Activated T-cell treated with anti-CD3 and anti-CD28 coated beads, Interleukin-2, amount 50 U/mL, for 4 hours (primary cell): ENCODE results near the gene CNPPD1. TPM values are rescaled to one million over a fixed set of nuclear protein-coding genes. Genes with fewer than 3 reads are reported as not detected.
A peak's percentile ranks its signal among the peaks of the same experiment; 100 is the strongest.

Source experiments
- ATAC-seq, 2 donors: fragments of 200-7000 bp; cut with Tn5 transposase; one replicate each; pipeline ENCODE4 v1.10.0; 2021
- DNase-seq: peaks from one replicate; pipeline ENCODE4 v3.0.0-alpha.2; 2020
- H3K27me3 Mint-ChIP-seq: one replicate; pipeline ENCODE4 v1.8.0; 2021; ENCODE audit warnings: low read depth, mixed read lengths
- H3K36me3 Mint-ChIP-seq: one replicate; pipeline ENCODE4 v1.8.0; 2022; ENCODE audit warnings: mixed read lengths; ENCODE audit not compliant: insufficient read depth
- H3K4me1 Mint-ChIP-seq: one replicate; pipeline ENCODE4 v1.8.0; 2021; ENCODE audit warnings: low read depth, mixed read lengths
- H3K4me3 Mint-ChIP-seq: one replicate; pipeline ENCODE4 v1.8.0; 2021; ENCODE audit warnings: mild to moderate bottlenecking, moderate library complexity, mixed read lengths
- H3K9me3 Mint-ChIP-seq: one replicate; pipeline ENCODE4 v1.8.0; 2021; ENCODE audit warnings: mixed read lengths
- total RNA-seq, 3 donors: library from RNA; stranded (reverse); gene quantifications; one replicate each; pipeline ENCODE4 v1.2.1, GENCODE V29; 2021

CNPPD1 gene
- total RNA-seq, 3 donors from 2014 or later: 66.8 to 78.9 (median 72.7) TPM

GRCh38 chr2:219165058-219165911 is 11.4 kb downstream of the CNPPD1 start:
- no peaks in the 10 kb centered on the region for H3K9me3 Mint-ChIP-seq
- H3K4me3 Mint-ChIP-seq: no peak overlapping the region
- H3K4me1 Mint-ChIP-seq: peaks cover 10% of the 10 kb centered on the region
- H3K36me3 Mint-ChIP-seq: peaks cover 4% of the 10 kb centered on the region
- no peak for DNase-seq
- ATAC-seq: no peak
- H3K27me3 Mint-ChIP-seq: no peaks in the 10 kb centered on the region

- H3K4me3 Mint-ChIP-seq: no peak overlapping the region
- H3K27me3 Mint-ChIP-seq: no peaks in the 10 kb centered on the region
- peaks cover 18% of the 10 kb centered on the region for H3K4me1 Mint-ChIP-seq
- no peaks in the 10 kb centered on the region for H3K9me3 Mint-ChIP-seq
- no peak for DNase-seq
- no peak for ATAC-seq
- peaks cover 5% of the 10 kb centered on the region for H3K36me3 Mint-ChIP-seq
Observed at GRCh38 chr2:219163156-219163555, 13.6 kb downstream of the CNPPD1 start.

GRCh38 chr2:219161097-219161496 is 15.6 kb downstream of the CNPPD1 start:
- no peaks in the 10 kb centered on the region for H3K27me3 Mint-ChIP-seq

GRCh38 chr2:219160186-219161017 is 16.3 kb downstream of the CNPPD1 start, which contains the start of gene NHEJ1:
Gene NHEJ1, minus strand, starts transcription at chr2:219160815. Its CDS starts 2,453 bp downstream, at chr2:219158362.
- H3K9me3 Mint-ChIP-seq: no peaks in the 10 kb centered on the region
- no peaks in the 10 kb centered on the region for H3K27me3 Mint-ChIP-seq
- H3K4me3 Mint-ChIP-seq: peak within 1 kb of the TSS; percentile 87
- peaks cover 18% of the 10 kb centered on the region for H3K4me1 Mint-ChIP-seq
- ATAC-seq (peak; percentile 88 to 89), DNase-seq (peak; percentile 94)
- peaks cover 18% of the 10 kb centered on the region for H3K36me3 Mint-ChIP-seq

More at GRCh38 chr2:219161097-219161496, 15.6 kb downstream of the CNPPD1 start:
- H3K4me1 Mint-ChIP-seq: peaks cover 18% of the 10 kb centered on the region
- DNase-seq (no peak), ATAC-seq (no peak)
- H3K4me3 Mint-ChIP-seq: peak overlapping the region; percentile 87
- H3K9me3 Mint-ChIP-seq: no peaks in the 10 kb centered on the region
- peaks cover 21% of the 10 kb centered on the region for H3K36me3 Mint-ChIP-seq

GRCh38 chr2:219159771-219160185 is 16.9 kb downstream of the CNPPD1 start:
- H3K4me3 Mint-ChIP-seq: peak overlapping the region; percentile 87
- H3K27me3 Mint-ChIP-seq: no peaks in the 10 kb centered on the region
- DNase-seq (no peak), ATAC-seq (no peak)
- H3K4me1 Mint-ChIP-seq: peaks cover 18% of the 10 kb centered on the region
- peaks cover 21% of the 10 kb centered on the region for H3K36me3 Mint-ChIP-seq
- H3K9me3 Mint-ChIP-seq: no peaks in the 10 kb centered on the region

- Mint-ChIP-seq H3K27me3 (no peaks in the 10 kb centered on the region), H3K4me3 (no peak overlapping the region), H3K4me1 (peaks cover 18% of the 10 kb centered on the region), H3K36me3 (peaks cover 25% of the 10 kb centered on the region), H3K9me3 (no peaks in the 10 kb centered on the region)
- ATAC-seq (no peak), DNase-seq (no peak)
Observed at GRCh38 chr2:219158586-219158985, 18.1 kb downstream of the CNPPD1 start.

- no peak for DNase-seq
- H3K36me3 Mint-ChIP-seq: peaks cover 27% of the 10 kb centered on the region
- H3K9me3 Mint-ChIP-seq: no peaks in the 10 kb centered on the region
- no peak overlapping the region for H3K4me3 Mint-ChIP-seq
- no peak for ATAC-seq
- peaks cover 18% of the 10 kb centered on the region for H3K4me1 Mint-ChIP-seq
- H3K27me3 Mint-ChIP-seq: no peaks in the 10 kb centered on the region
Observed at GRCh38 chr2:219158025-219158424, 18.7 kb downstream of the CNPPD1 start.

GRCh38 chr2:219157396-219157795 is 19.3 kb downstream of the CNPPD1 start:
- no peak for ATAC-seq
- H3K36me3 Mint-ChIP-seq: peaks cover 27% of the 10 kb centered on the region

GRCh38 chr2:219155054-219155644 is 21.6 kb downstream of the CNPPD1 start:
- no peaks in the 10 kb centered on the region for H3K9me3 Mint-ChIP-seq
- ATAC-seq (peak; percentile 27 to 51), DNase-seq (no peak)
- peaks cover 31% of the 10 kb centered on the region for H3K36me3 Mint-ChIP-seq
- H3K4me1 Mint-ChIP-seq: peaks cover 8% of the 10 kb centered on the region
- no peak overlapping the region for H3K4me3 Mint-ChIP-seq
- H3K27me3 Mint-ChIP-seq: no peaks in the 10 kb centered on the region

More at GRCh38 chr2:219157396-219157795, 19.3 kb downstream of the CNPPD1 start:
- Mint-ChIP-seq H3K27me3 (no peaks in the 10 kb centered on the region), H3K9me3 (no peaks in the 10 kb centered on the region), H3K4me1 (peaks cover 18% of the 10 kb centered on the region), H3K4me3 (no peak overlapping the region)
- DNase-seq: no peak

GRCh38 chr2:219149667-219150066 is 27.1 kb downstream of the CNPPD1 start:
- H3K4me3 Mint-ChIP-seq: no peak overlapping the region
- DNase-seq: no peak
- no peaks in the 10 kb centered on the region for H3K4me1 Mint-ChIP-seq

GRCh38 chr2:219142329-219142728 is 34.4 kb downstream of the CNPPD1 start:
- ATAC-seq (no peak), DNase-seq (no peak)
- H3K9me3 Mint-ChIP-seq: no peaks in the 10 kb centered on the region
- H3K4me1 Mint-ChIP-seq: no peaks in the 10 kb centered on the region
- H3K27me3 Mint-ChIP-seq: no peaks in the 10 kb centered on the region
- H3K36me3 Mint-ChIP-seq: peaks cover 59% of the 10 kb centered on the region
- H3K4me3 Mint-ChIP-seq: no peak overlapping the region

More at GRCh38 chr2:219149667-219150066, 27.1 kb downstream of the CNPPD1 start:
- no peak for ATAC-seq
- Mint-ChIP-seq H3K9me3 (no peaks in the 10 kb centered on the region), H3K36me3 (peaks cover 31% of the 10 kb centered on the region), H3K27me3 (no peaks in the 10 kb centered on the region)

- peaks cover 47% of the 10 kb centered on the region for H3K36me3 Mint-ChIP-seq
Observed at GRCh38 chr2:219140722-219141121, 36.0 kb downstream of the CNPPD1 start.

GRCh38 chr2:219133976-219134375 is 42.7 kb downstream of the CNPPD1 start:
- Mint-ChIP-seq H3K27me3 (no peaks in the 10 kb centered on the region), H3K4me3 (no peak overlapping the region), H3K4me1 (peaks cover 2% of the 10 kb centered on the region), H3K9me3 (no peaks in the 10 kb centered on the region), H3K36me3 (peaks cover 19% of the 10 kb centered on the region)
- no peak for DNase-seq
- no peak for ATAC-seq

More at GRCh38 chr2:219140722-219141121, 36.0 kb downstream of the CNPPD1 start:
- Mint-ChIP-seq H3K4me1 (no peaks in the 10 kb centered on the region), H3K9me3 (no peaks in the 10 kb centered on the region), H3K27me3 (no peaks in the 10 kb centered on the region), H3K4me3 (no peak overlapping the region)
- DNase-seq: no peak
- no peak for ATAC-seq

GRCh38 chr2:219131744-219132143 is 45.0 kb downstream of the CNPPD1 start:
- H3K4me1 Mint-ChIP-seq: peaks cover 2% of the 10 kb centered on the region
- H3K27me3 Mint-ChIP-seq: no peaks in the 10 kb centered on the region
- peaks cover 14% of the 10 kb centered on the region for H3K36me3 Mint-ChIP-seq
- DNase-seq: no peak
- H3K9me3 Mint-ChIP-seq: no peaks in the 10 kb centered on the region
- no peak overlapping the region for H3K4me3 Mint-ChIP-seq
- no peak for ATAC-seq
